GM12878 (cell line): ENCODE measurements around the gene FLRT1. TPM values are rescaled to one million over a fixed set of nuclear protein-coding genes. Genes with fewer than 3 reads are reported as not detected.

Experiments used
- ATAC-seq: fragments of 200-7000 bp; cut with Tn5 transposase; 3 replicates; pipeline ENCODE4 v1.9.1; 2020; ENCODE audit warnings: mild to moderate bottlenecking, moderate library complexity
- BruUV-seq: library from RNA; stranded (reverse); fragments of 400-500 nt; replicated peaks from 2 replicates; lab custom pipeline; 2021; lab: Mats Ljungman, UMichigan
- CTCF ChIA-PET: fragments of 300-600 bp; sonication (Branson Sonifier 250); formaldehyde crosslinking; extraction: SDS; loops from one replicate; lab custom pipeline; 2021; ENCODE audit warnings: inconsistent platforms; lab: Yijun Ruan, JAX
- POLR2A ChIA-PET: fragments of 350-600 bp; formaldehyde crosslinking; extraction: SDS; loops from one replicate; lab custom pipeline; 2021; ENCODE audit warnings: inconsistent platforms; lab: Charles Lee
- RAD21 ChIA-PET: fragments of 300-600 bp; sonication (Branson Sonifier 250); formaldehyde crosslinking; loops from one replicate; lab custom pipeline; 2023; ENCODE audit warnings: antibody characterized with exemption; ENCODE audit not compliant: unreplicated experiment; lab: Charles Lee
- SMC1A ChIA-PET: fragments of 300-600 bp; sonication (Branson Sonifier 250); formaldehyde crosslinking; loops from one replicate; lab custom pipeline; 2023; ENCODE audit not compliant: unreplicated experiment, uncharacterized antibody; lab: Charles Lee
- DNase-seq: peaks from one replicate; pipeline ENCODE4 v3.0.0-alpha.2; 2011; ENCODE audit warnings: low read depth, low spot score
- FAIRE-seq: peaks from 3 replicates; lab custom pipeline; 2011; peaks lifted over from hg19 to GRCh38; lab: Jason Lieb, UNC
- H2AFZ ChIP-seq: 2 replicates; pipeline ENCODE4 v1.6.0; 2011; ENCODE audit warnings: low read depth, low read length, control low read depth; ENCODE audit not compliant: control insufficient read depth
- H3K27ac ChIP-seq: 2 replicates; pipeline ENCODE4 v1.5.1; 2011; ENCODE audit warnings: control low read depth; ENCODE audit not compliant: control insufficient read depth, insufficient read depth
- H3K27me3 ChIP-seq, 2 experiments: replicated peaks in 1 of 2; 2 replicates each; pipeline versions ENCODE4 v1.6.0 to v1.6.1; 2011; ENCODE audit warnings: low read length in 1 of 2; ENCODE audit not compliant: control insufficient read depth in 2 of 2, insufficient read depth in 2 of 2
- H3K36me3 ChIP-seq, 2 experiments: 2 replicates each; pipeline ENCODE4 v1.5.1; 2011; ENCODE audit warnings: low read length in 1 of 2; ENCODE audit not compliant: control insufficient read depth in 2 of 2, insufficient read depth in 2 of 2
- H3K4me1 ChIP-seq: 2 replicates; pipeline ENCODE4 v1.6.1; 2011; ENCODE audit warnings: mild to moderate bottlenecking, low read length, moderate library complexity, mixed read lengths; ENCODE audit not compliant: control insufficient read depth, insufficient read depth
- H3K4me2 ChIP-seq: 2 replicates; pipeline ENCODE4 v1.6.0; 2011; ENCODE audit warnings: control low read depth; ENCODE audit not compliant: control insufficient read depth, insufficient read depth
- H3K4me3 ChIP-seq: fragments of 200-600 bp; sonication (generic); 2 replicates; pipeline ENCODE4 v1.5.1; 2016
- H3K79me2 ChIP-seq: 2 replicates; pipeline ENCODE4 v1.6.0; 2011; ENCODE audit warnings: low read length; ENCODE audit not compliant: control insufficient read depth, insufficient read depth
- H3K9ac ChIP-seq: 2 replicates; pipeline ENCODE4 v1.8.0; 2011; ENCODE audit warnings: low read length, control low read depth, mixed read lengths; ENCODE audit not compliant: control insufficient read depth, insufficient read depth
- H3K9me3 ChIP-seq: replicated peaks from 3 replicates; pipeline ENCODE4 v1.5.1; 2011; ENCODE audit warnings: mild to moderate bottlenecking, low read length; ENCODE audit not compliant: control insufficient read depth, insufficient read depth
- H4K20me1 ChIP-seq: 2 replicates; pipeline ENCODE4 v1.6.0; 2011; ENCODE audit not compliant: control insufficient read depth, insufficient read depth
- EED ChIP-seq: sonication (generic); IDR thresholded peaks from 2 replicates; pipeline ENCODE4 v1.6.1; 2016; ENCODE audit warnings: antibody characterized with exemption, low read depth
- GATAD2B ChIP-seq: fragments of 450-650 bp; conservative IDR thresholded peaks from 2 replicates; pipeline ENCODE4 v1.6.1; 2017; ENCODE audit warnings: low read depth, mild to moderate bottlenecking, moderate library complexity
- IRF5 ChIP-seq: fragments of 450-650 bp; IDR thresholded peaks from 2 replicates; pipeline ENCODE4 v1.6.1; 2017; ENCODE audit warnings: borderline replicate concordance
- NR2C2 ChIP-seq: IDR thresholded peaks from 2 replicates; pipeline ENCODE4 v1.6.1; 2011; ENCODE audit warnings: borderline replicate concordance, low read depth; ENCODE audit not compliant: control insufficient read depth, insufficient read length
- NRF1 ChIP-seq: conservative IDR thresholded peaks from 2 replicates; pipeline ENCODE4 v1.6.1; 2011; ENCODE audit warnings: mild to moderate bottlenecking, low read depth, low read length, improper control_type of control experiment
- PKNOX1 ChIP-seq: fragments of 450-650 bp; IDR thresholded peaks from 2 replicates; pipeline ENCODE4 v1.6.1; 2016; ENCODE audit warnings: mild to moderate bottlenecking
- SIN3A ChIP-seq: IDR thresholded peaks from 2 replicates; pipeline ENCODE4 v1.6.1; 2012; ENCODE audit warnings: low read depth, low read length, improper control_type of control experiment
- SRF ChIP-seq, 2 experiments: IDR thresholded peaks; 2 replicates each; pipeline ENCODE4 v1.6.1; 2011; ENCODE audit warnings: low read depth in 2 of 2, low read length in 2 of 2, mild to moderate bottlenecking in 1 of 2, moderate library complexity in 1 of 2
- STAT3 ChIP-seq: IDR thresholded peaks from 2 replicates; pipeline ENCODE4 v1.6.1; 2011; ENCODE audit warnings: low read depth, low read length, improper control_type of control experiment
- USF2 ChIP-seq: IDR thresholded peaks from 2 replicates; pipeline ENCODE4 v1.6.1; 2011; ENCODE audit warnings: low read depth, low read length, improper control_type of control experiment, borderline replicate concordance
- ZBTB11 ChIP-seq: fragments of 450-650 bp; formaldehyde crosslinking; IDR thresholded peaks from 2 replicates; pipeline ENCODE4 v1.5.0; 2022; ENCODE audit warnings: mild to moderate bottlenecking, missing genetic modification characterization
- WGBS: methylation state at CpG from one replicate; pipeline ENCODE4 v1.1.6; 2016; ENCODE audit warnings: low lambda C conversion rate; ENCODE audit not compliant: insufficient replicate concordance, insufficient coverage; ENCODE audit errors: missing lambda C conversion rate; 5-methylcytosine and 5-hydroxymethylcytosine counted together
- in situ Hi-C: fragments of 300-500 bp; cut with MboI; formaldehyde crosslinking; loops from 9 replicates; pipeline ENCODE4 v1.14.3; 2018; ENCODE audit warnings: mixed read lengths
- intact Hi-C: fragments of 100-400 bp; cut with micrococcal nuclease; formaldehyde crosslinking; loops from one replicate; pipeline ENCODE4 v1.14.2; 2022; ENCODE audit not compliant: unreplicated experiment
- polyA plus RNA-seq, 11 experiments: library from polyadenylated mRNA; depleted of rRNA in 4 of 11; unstranded in 6 of 11; stranded (reverse) in 5 of 11; fragments of >200 nt; fragmentation: Nextera tagmentation in 4 of 11; fragmentation: Illumina TruSeq in 1 of 11; extraction: Ambion mirVana in 4 of 11; extraction: Trizol in 1 of 11; gene quantifications; 1 replicate in 1 of 11; 2 replicates in 10 of 11; pipeline versions ENCODE4 v1.2.1 to v1.2.3, GENCODE V29; 2011 to 2016; ENCODE audit warnings: inconsistent platforms in 2 of 11, missing spikeins in 2 of 11, low read depth in 1 of 11
- total RNA-seq, 4 experiments: library from RNA; depleted of rRNA in 3 of 4; stranded (reverse); fragments of >200 nt in 3 of 4; fragmentation: Illumina TruSeq in 1 of 4; extraction: Trizol in 1 of 4; gene quantifications; 2 replicates each; pipeline versions ENCODE4 v1.2.1 to v1.2.3, GENCODE V29; 2013 to 2021
- TF ChIP-seq, protein P1 (sequence below): fragments of 450-650 bp; formaldehyde crosslinking; IDR thresholded peaks from 2 replicates; pipeline ENCODE4 v1.4.0; 2020; ENCODE audit warnings: mild to moderate bottlenecking, moderate library complexity
- TF ChIP-seq, protein P2 (sequence below): IDR thresholded peaks from 2 replicates; pipeline ENCODE4 v1.6.1; 2011; ENCODE audit warnings: low read depth, mild to moderate bottlenecking, low read length, moderate library complexity, borderline replicate concordance; ENCODE audit errors: extremely low read depth

The FLRT1 gene
- total and polyA plus RNA-seq, 10 of the 15 experiments (the other 5 are each of a cell fraction or from before 2014, with no cell fraction given), result 0.10 to 0.12 TPM; not detected in 8

- Histone ChIP-seq H3K4me3 (no peak overlapping the region), H3K9ac (no peak overlapping the region), H3K4me2 (no peak overlapping the region), H3K4me1 (no peaks in the 10 kb centered on the region), H3K27me3 (no peaks in the 10 kb centered on the region; a peak in 1 of 4 replicates), H3K79me2 (no peaks in the 10 kb centered on the region), H3K27ac (no peak overlapping the region), H3K36me3 (no peaks in the 10 kb centered on the region), H4K20me1 (no peaks in the 10 kb centered on the region), H2AFZ (no peak overlapping the region), H3K9me3 (no peaks in the 10 kb centered on the region)
- no peak for DNase-seq
- SMC1A ChIA-PET, result no interaction called here
- WGBS, result 52% methylated on average over 5 of the region's 5 CpGs
- no TSS peak for BruUV-seq
- RAD21 ChIA-PET, result no interaction called here
- in situ Hi-C loops, result no loop called here
- no peak for FAIRE-seq
- intact Hi-C loops, result no loop called here
- CTCF ChIA-PET, result interaction anchor here (1.3 to 1.8 kb wide), 2 partner anchors 43 to 71 kb away, joined by 3 read pairs; no protein-coding TSS in a partner anchor
- POLR2A ChIA-PET, result interaction anchor here (0.6 kb wide), 1 partner anchor 265 kb away, joined by 4 read pairs; no protein-coding TSS in a partner anchor
- no peak for ATAC-seq
- TF ChIP-seq EED, result no peak
- TF ChIP-seq NRF1, result no peak
- no peak for TF ChIP-seq STAT3
- no peak for TF ChIP-seq USF2
- TF ChIP-seq, protein P1, sequence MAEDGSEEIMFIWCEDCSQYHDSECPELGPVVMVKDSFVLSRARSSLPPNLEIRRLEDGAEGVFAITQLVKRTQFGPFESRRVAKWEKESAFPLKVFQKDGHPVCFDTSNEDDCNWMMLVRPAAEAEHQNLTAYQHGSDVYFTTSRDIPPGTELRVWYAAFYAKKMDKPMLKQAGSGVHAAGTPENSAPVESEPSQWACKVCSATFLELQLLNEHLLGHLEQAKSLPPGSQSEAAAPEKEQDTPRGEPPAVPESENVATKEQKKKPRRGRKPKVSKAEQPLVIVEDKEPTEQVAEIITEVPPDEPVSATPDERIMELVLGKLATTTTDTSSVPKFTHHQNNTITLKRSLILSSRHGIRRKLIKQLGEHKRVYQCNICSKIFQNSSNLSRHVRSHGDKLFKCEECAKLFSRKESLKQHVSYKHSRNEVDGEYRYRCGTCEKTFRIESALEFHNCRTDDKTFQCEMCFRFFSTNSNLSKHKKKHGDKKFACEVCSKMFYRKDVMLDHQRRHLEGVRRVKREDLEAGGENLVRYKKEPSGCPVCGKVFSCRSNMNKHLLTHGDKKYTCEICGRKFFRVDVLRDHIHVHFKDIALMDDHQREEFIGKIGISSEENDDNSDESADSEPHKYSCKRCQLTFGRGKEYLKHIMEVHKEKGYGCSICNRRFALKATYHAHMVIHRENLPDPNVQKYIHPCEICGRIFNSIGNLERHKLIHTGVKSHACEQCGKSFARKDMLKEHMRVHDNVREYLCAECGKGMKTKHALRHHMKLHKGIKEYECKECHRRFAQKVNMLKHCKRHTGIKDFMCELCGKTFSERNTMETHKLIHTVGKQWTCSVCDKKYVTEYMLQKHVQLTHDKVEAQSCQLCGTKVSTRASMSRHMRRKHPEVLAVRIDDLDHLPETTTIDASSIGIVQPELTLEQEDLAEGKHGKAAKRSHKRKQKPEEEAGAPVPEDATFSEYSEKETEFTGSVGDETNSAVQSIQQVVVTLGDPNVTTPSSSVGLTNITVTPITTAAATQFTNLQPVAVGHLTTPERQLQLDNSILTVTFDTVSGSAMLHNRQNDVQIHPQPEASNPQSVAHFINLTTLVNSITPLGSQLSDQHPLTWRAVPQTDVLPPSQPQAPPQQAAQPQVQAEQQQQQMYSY (CRISPR knock-in tag), result no peak
- no peak for TF ChIP-seq PKNOX1
- TF ChIP-seq ZBTB11 (CRISPR knock-in tag), result no peak
- no peak for TF ChIP-seq SRF (IDR thresholded peaks at IDR 0.05; ENCODE audit: low read depth in 2 of 2, low read length in 2 of 2)
- no peak for TF ChIP-seq SIN3A
- TF ChIP-seq, protein P2, sequence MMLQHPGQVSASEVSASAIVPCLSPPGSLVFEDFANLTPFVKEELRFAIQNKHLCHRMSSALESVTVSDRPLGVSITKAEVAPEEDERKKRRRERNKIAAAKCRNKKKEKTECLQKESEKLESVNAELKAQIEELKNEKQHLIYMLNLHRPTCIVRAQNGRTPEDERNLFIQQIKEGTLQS, result no peak
- no peak for TF ChIP-seq NR2C2
- TF ChIP-seq IRF5, result no peak
- TF ChIP-seq GATAD2B, result no peak
Observed at GRCh38 chr11:64043545-64043944, 7.8 kb downstream of the FLRT1 start.
